H1 (cell line): ENCODE measurements around the gene INPP5F. TPM values are rescaled to one million over a fixed set of nuclear protein-coding genes. Genes with fewer than 3 reads are reported as not detected.
A peak's percentile ranks its signal among the peaks of the same experiment; 100 is the strongest.

Experiments
- ASH2L ChIP-seq: fragments of 200-600, 300-600 bp; sonication (generic); IDR thresholded peaks from one replicate; pipeline ENCODE4 v1.7.1; 2017; ENCODE audit warnings: low read length
- CEBPB ChIP-seq: IDR thresholded peaks from 2 replicates; pipeline ENCODE4 v1.6.1; 2012; ENCODE audit warnings: low read depth, low read length
- CHD1 ChIP-seq: IDR thresholded peaks from 2 replicates; pipeline ENCODE4 v1.6.1; 2012; ENCODE audit warnings: low read depth, low read length, improper control_type of control experiment
- CHD2 ChIP-seq: IDR thresholded peaks from 2 replicates; pipeline ENCODE4 v1.6.1; 2012; ENCODE audit warnings: low read length, improper control_type of control experiment
- EP300 ChIP-seq, 2 experiments: IDR thresholded peaks; 1 replicate in 1 of 2; 2 replicates in 1 of 2; pipeline ENCODE4 v1.6.1; 2011 to 2012; ENCODE audit warnings: low read depth in 2 of 2, low read length in 2 of 2, mild to moderate bottlenecking in 2 of 2, borderline replicate concordance in 1 of 2, inconsistent platforms in 1 of 2, moderate library complexity in 1 of 2
- FOSL1 ChIP-seq: IDR thresholded peaks from 2 replicates; pipeline ENCODE4 v1.6.1; 2011; ENCODE audit warnings: mild to moderate bottlenecking, low read depth, low read length, moderate library complexity; ENCODE audit not compliant: insufficient read depth
- GABPA ChIP-seq: IDR thresholded peaks from 2 replicates; pipeline ENCODE4 v1.6.1; 2011; ENCODE audit warnings: mild to moderate bottlenecking, low read length, moderate library complexity, borderline replicate concordance; ENCODE audit not compliant: insufficient read depth
- PHF8 ChIP-seq: fragments of 200-600 bp; sonication (generic); conservative IDR thresholded peaks from 2 replicates; pipeline ENCODE4 v1.7.1; 2012; ENCODE audit warnings: low read depth, mild to moderate bottlenecking, inconsistent platforms, low read length, moderate library complexity
- POLR2AphosphoS5 ChIP-seq: IDR thresholded peaks from 2 replicates; pipeline ENCODE4 v1.6.1; 2011; ENCODE audit warnings: low read depth, low read length
- RBBP5 ChIP-seq: IDR thresholded peaks from 2 replicates; pipeline ENCODE4 v1.7.1; 2012; ENCODE audit warnings: low read depth, mild to moderate bottlenecking, inconsistent platforms, low read length, moderate library complexity, borderline replicate concordance
- RFX5 ChIP-seq: IDR thresholded peaks from 2 replicates; pipeline ENCODE4 v1.6.1; 2011; ENCODE audit warnings: low read depth, low read length, improper control_type of control experiment, borderline replicate concordance
- SAP30 ChIP-seq: fragments of 300-600 bp; sonication (generic); IDR thresholded peaks from 2 replicates; pipeline ENCODE4 v1.7.1; 2012; ENCODE audit warnings: low read length, moderate library complexity, mild to moderate bottlenecking, inconsistent platforms; ENCODE audit not compliant: insufficient read depth, insufficient replicate concordance
- SIN3A ChIP-seq, 2 experiments: IDR thresholded peaks in 1 of 2; conservative IDR thresholded peaks in 1 of 2; 2 replicates each; pipeline ENCODE4 v1.6.1; 2011 to 2012; ENCODE audit warnings: low read length in 2 of 2, improper control_type of control experiment in 1 of 2, low read depth in 1 of 2, mild to moderate bottlenecking in 1 of 2
- SP1 ChIP-seq: IDR thresholded peaks from 2 replicates; pipeline ENCODE4 v1.6.1; 2011; ENCODE audit warnings: low read depth, low read length
- SP4 ChIP-seq: IDR thresholded peaks from 2 replicates; pipeline ENCODE4 v1.6.1; 2012; ENCODE audit warnings: low read length, inconsistent platforms
- SRF ChIP-seq: IDR thresholded peaks from 2 replicates; pipeline ENCODE4 v1.6.1; 2011; ENCODE audit warnings: mild to moderate bottlenecking, low read depth, low read length, moderate library complexity
- SUZ12 ChIP-seq: fragments of 200-600 bp; sonication (generic); IDR thresholded peaks from 2 replicates; pipeline ENCODE4 v1.6.1; 2012; ENCODE audit warnings: mild to moderate bottlenecking, inconsistent platforms, low read length, moderate library complexity, mixed read lengths
- TAF7 ChIP-seq: optimal IDR thresholded peaks from 2 replicates; pipeline ENCODE3; 2011; ENCODE audit warnings: low read depth, mild to moderate bottlenecking, inconsistent platforms, low read length, moderate library complexity, borderline replicate concordance
- TEAD4 ChIP-seq: IDR thresholded peaks from 2 replicates; pipeline ENCODE4 v1.6.1; 2012; ENCODE audit warnings: low read depth, low read length, inconsistent platforms, mixed read lengths
- USF2 ChIP-seq: IDR thresholded peaks from 2 replicates; pipeline ENCODE4 v1.6.1; 2011; ENCODE audit warnings: low read length, improper control_type of control experiment
- YY1 ChIP-seq: IDR thresholded peaks from 2 replicates; pipeline ENCODE4 v1.6.1; 2011; ENCODE audit warnings: low read depth, mild to moderate bottlenecking, low read length
- polyA plus RNA-seq, 7 experiments: library from polyadenylated mRNA; depleted of rRNA in 3 of 7; stranded (reverse) in 5 of 7; unstranded in 2 of 7; fragments of >200 nt in 5 of 7; fragments of 200-250 nt in 2 of 7; gene quantifications; 1 replicate in 5 of 7; 2 replicates in 1 of 7; 4 replicates in 1 of 7; pipeline versions ENCODE4 v1.2.1 to v1.2.3, GENCODE V29; 2011 to 2013; ENCODE audit warnings: missing spikeins in 2 of 7, mixed read lengths in 2 of 7
- total RNA-seq: library from RNA; stranded (reverse); fragmentation: NEBNext Ultra II Directional; extraction: Animal tissue kit (Norgen Biotek cat#: 25700); gene quantifications from 2 replicates; pipeline ENCODE4 v1.2.1, GENCODE V29; 2021
- TF ChIP-seq, protein P1 (sequence below): IDR thresholded peaks from 2 replicates; pipeline ENCODE4 v1.6.1; 2012; ENCODE audit warnings: inconsistent platforms
- TF ChIP-seq, protein P2 (sequence below): IDR thresholded peaks from 2 replicates; pipeline ENCODE4 v1.6.1; 2012; ENCODE audit warnings: low read length, inconsistent platforms

The INPP5F gene
- total and polyA plus RNA-seq, 2 of the 8 experiments (the other 6 are each of a cell fraction or from before 2014, with no cell fraction given), result 50.1 to 101 TPM

DNA sequence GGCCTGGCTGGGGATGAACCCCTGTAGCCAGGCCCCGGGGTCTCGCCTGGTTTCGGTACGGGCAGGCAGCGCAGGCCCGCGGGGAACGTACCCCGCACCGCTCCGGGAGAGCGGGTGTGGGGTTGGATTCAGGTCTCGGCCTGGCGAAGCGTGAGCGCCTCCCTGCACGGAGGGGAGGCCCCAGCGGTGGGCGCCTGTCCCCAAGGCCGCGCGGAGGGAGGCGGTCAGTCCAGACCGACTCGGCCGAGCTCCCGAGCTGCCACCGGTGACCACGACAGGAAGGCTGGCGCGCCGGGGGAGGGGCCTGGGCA is 378 bp upstream of the INPP5F start (continued):
- no peak for TF ChIP-seq USF2
- no peak for TF ChIP-seq GABPA
- no peak for TF ChIP-seq CHD2
- TF ChIP-seq RFX5, result no peak
- TF ChIP-seq SIN3A (conservative IDR thresholded peaks at IDR 0.05 in 1 of 2, IDR thresholded peaks at IDR 0.05 in 1 of 2; ENCODE audit: low read depth in 1 of 2, low read length in 2 of 2), result 0 out of 4 replicates have a peak, but pooled peaks of 1 of the 2 experiments have one; percentile 4
- peak; percentile 34; the same call in 1 of the 2 replicates for TF ChIP-seq PHF8
- no peak for TF ChIP-seq SAP30
- no peak for TF ChIP-seq CEBPB
- TF ChIP-seq EP300 (IDR thresholded peaks at IDR 0.05; ENCODE audit: borderline replicate concordance in 1 of 2, low read depth in 2 of 2, low read length in 2 of 2), result no peak
- peak; percentile 87 for TF ChIP-seq ASH2L
- TF ChIP-seq, protein P1, sequence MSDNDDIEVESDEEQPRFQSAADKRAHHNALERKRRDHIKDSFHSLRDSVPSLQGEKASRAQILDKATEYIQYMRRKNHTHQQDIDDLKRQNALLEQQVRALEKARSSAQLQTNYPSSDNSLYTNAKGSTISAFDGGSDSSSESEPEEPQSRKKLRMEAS, result no peak
- peak; percentile 31 for TF ChIP-seq TAF7
- TF ChIP-seq, protein P2, sequence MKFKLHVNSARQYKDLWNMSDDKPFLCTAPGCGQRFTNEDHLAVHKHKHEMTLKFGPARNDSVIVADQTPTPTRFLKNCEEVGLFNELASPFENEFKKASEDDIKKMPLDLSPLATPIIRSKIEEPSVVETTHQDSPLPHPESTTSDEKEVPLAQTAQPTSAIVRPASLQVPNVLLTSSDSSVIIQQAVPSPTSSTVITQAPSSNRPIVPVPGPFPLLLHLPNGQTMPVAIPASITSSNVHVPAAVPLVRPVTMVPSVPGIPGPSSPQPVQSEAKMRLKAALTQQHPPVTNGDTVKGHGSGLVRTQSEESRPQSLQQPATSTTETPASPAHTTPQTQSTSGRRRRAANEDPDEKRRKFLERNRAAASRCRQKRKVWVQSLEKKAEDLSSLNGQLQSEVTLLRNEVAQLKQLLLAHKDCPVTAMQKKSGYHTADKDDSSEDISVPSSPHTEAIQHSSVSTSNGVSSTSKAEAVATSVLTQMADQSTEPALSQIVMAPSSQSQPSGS, result no peak
- no peak for TF ChIP-seq CHD1
- no peak for TF ChIP-seq TEAD4
- TF ChIP-seq SUZ12, result no peak
- TF ChIP-seq FOSL1, result no peak
- TF ChIP-seq SP1, result no peak
- TF ChIP-seq POLR2AphosphoS5, result peak; percentile 47; the same call in 1 of the 2 replicates
- TF ChIP-seq RBBP5, result peak; percentile 82
- no peak for TF ChIP-seq SP4
- TF ChIP-seq SRF, result no peak
- TF ChIP-seq YY1, result no peak
